ENCODE data around the gene TENM3. TPM values are rescaled to one million over a fixed set of nuclear protein-coding genes. Genes with fewer than 3 reads are reported as not detected.

Gene TENM3
- total and polyA plus RNA-seq, 10 of the 15 experiments (the other 5 are each of a cell fraction or from before 2014, with no cell fraction given) = 0.01 to 1.7 (median 0.08) TPM; not detected in 2

GRCh38 chr4:182647646-182648300 lies 404.6 kb downstream of the TENM3 start:
- DNase-seq (ENCODE audit: low read depth, low spot score) (no peak), ATAC-seq (no peak), FAIRE-seq (no peak)
- ChIA-PET RAD21 (ENCODE audit: unreplicated experiment) (no interaction called here), POLR2A (no interaction called here), SMC1A (ENCODE audit: uncharacterized antibody, unreplicated experiment) (no interaction called here), CTCF (interaction anchor here (0.6 kb wide), 1 partner anchor 492 kb away, joined by 3 read pairs; no protein-coding TSS in a partner anchor)
- H4K20me1 ChIP-seq (ENCODE audit: control insufficient read depth, insufficient read depth) = no peaks in the 10 kb centered on the region
- no peak overlapping the region for H3K4me3 ChIP-seq
- H3K36me3 ChIP-seq (ENCODE audit: control insufficient read depth in 2 of 2, insufficient read depth in 2 of 2, low read length in 1 of 2) = no peaks in the 10 kb centered on the region
- H3K4me1 ChIP-seq (ENCODE audit: control insufficient read depth, insufficient read depth, low read length) = no peaks in the 10 kb centered on the region; the same call in 1 of the 2 replicates
- H3K27ac ChIP-seq (ENCODE audit: control insufficient read depth, insufficient read depth) = no peak overlapping the region
- H3K9me3 ChIP-seq (replicated peaks; ENCODE audit: control insufficient read depth, insufficient read depth, low read length) = no peaks in the 10 kb centered on the region
- intact Hi-C loops (cut with micrococcal nuclease; ENCODE audit: unreplicated experiment) = no loop called here
- 22% methylated on average over 4 of the region's 4 CpGs for WGBS (ENCODE audit: insufficient coverage, insufficient replicate concordance, low lambda C conversion rate, missing lambda C conversion rate)
- no peaks in the 10 kb centered on the region for H3K27me3 ChIP-seq (replicated peaks in 1 of 2; ENCODE audit: control insufficient read depth in 2 of 2, insufficient read depth in 2 of 2, low read length in 1 of 2)
- no TSS peak for BruUV-seq (replicated peaks)
- no peaks in the 10 kb centered on the region for H3K79me2 ChIP-seq (ENCODE audit: control insufficient read depth, insufficient read depth, low read length)
- no peak overlapping the region for H3K4me2 ChIP-seq (ENCODE audit: control insufficient read depth, insufficient read depth)
- H2AFZ ChIP-seq (ENCODE audit: control insufficient read depth, low read depth, low read length) = no peak overlapping the region
- TF ChIP-seq POU2F2 (IDR thresholded peaks at IDR 0.05; ENCODE audit: borderline replicate concordance, low read depth, low read length) (no peak), RB1 (IDR thresholded peaks at IDR 0.05; ENCODE audit: borderline replicate concordance) (no peak), SKIL (IDR thresholded peaks at IDR 0.05; ENCODE audit: low read depth, poor library complexity, severe bottlenecking) (no peak), REST (IDR thresholded peaks at IDR 0.05; ENCODE audit: low read depth, low read length) (no peak), CBFB (IDR thresholded peaks at IDR 0.05; ENCODE audit: low read depth) (no peak), EZH2 (IDR thresholded peaks at IDR 0.05; ENCODE audit: borderline replicate concordance, control insufficient read depth, low read depth, low read length) (no peak), KLF5 (IDR thresholded peaks at IDR 0.05; ENCODE audit: partially characterized antibody) (no peak), LARP7 (IDR thresholded peaks at IDR 0.05) (no peak), IRF3 (IDR thresholded peaks at IDR 0.05) (no peak), PAX8 (IDR thresholded peaks at IDR 0.05) (no peak), ZNF24 (IDR thresholded peaks at IDR 0.05) (no peak), POLR2AphosphoS5 (IDR thresholded peaks at IDR 0.05; ENCODE audit: low read length) (no peak), ZNF217 (IDR thresholded peaks at IDR 0.05) (no peak), STAT3 (IDR thresholded peaks at IDR 0.05; ENCODE audit: low read depth, low read length) (no peak)
- H3K9ac ChIP-seq (ENCODE audit: control insufficient read depth, insufficient read depth, low read length) = no peak overlapping the region
- in situ Hi-C loops (cut with MboI) = no loop called here

Data from GM12878 (cell line).